Peyer's patch (tissue), 4 donors: ENCODE data around the gene TCP11X2. TPM values are rescaled to one million over a fixed set of nuclear protein-coding genes. Genes with fewer than 3 reads are reported as not detected.
"Not testable (repeated sequence)": the region's sequence is repeated elsewhere in the genome, so short reads cannot be mapped to it uniquely, and the experiment has no call there.

Experiments
- DNase-seq, 3 donors: peaks; one replicate each; pipeline ENCODE4 v3.0.0-alpha.2; 2017 to 2019
- H3K27ac ChIP-seq, 4 donors: fragments of 200-600 bp; sonication (generic); one replicate each; pipeline ENCODE4 v1.5.1; 2016 to 2019
- H3K27me3 ChIP-seq, 2 donors: fragments of 200-600 bp; sonication (generic); one replicate each; pipeline ENCODE4 v1.5.1; 2019
- H3K36me3 ChIP-seq, 3 donors: fragments of 200-600 bp; sonication (generic); one replicate each; pipeline ENCODE4 v1.5.1; 2016 to 2019
- H3K4me1 ChIP-seq, 4 donors: fragments of 200-600 bp; sonication (generic); one replicate each; pipeline ENCODE4 v1.5.1; 2016 to 2019
- H3K4me3 ChIP-seq, 4 donors: fragments of 200-600 bp; sonication (generic); 1 replicate in 3 of 4; 2 replicates in 1 of 4; pipeline ENCODE4 v1.5.1; 2016 to 2019; ENCODE audit warnings: mild to moderate bottlenecking in 1 of 4
- H3K9me3 ChIP-seq, 4 donors: fragments of 200-600 bp; sonication (generic); one replicate each; pipeline ENCODE4 v1.5.1; 2016 to 2019; ENCODE audit warnings: mild to moderate bottlenecking in 1 of 4
- CTCF ChIP-seq, 6 experiments: fragments of 450-650 bp in 4 of 6; fragments of 200-600 bp in 2 of 6; sonication (generic) in 1 of 6; IDR thresholded peaks; one replicate each; pipeline ENCODE4 v1.5.1; 2017 to 2019; ENCODE audit warnings: antibody characterized with exemption in 6 of 6, mild to moderate bottlenecking in 3 of 6, moderate library complexity in 1 of 6
- POLR2A ChIP-seq, 2 donors: fragments of 450-650 bp; IDR thresholded peaks; one replicate each; pipeline ENCODE4 v1.5.1; 2017; ENCODE audit warnings: antibody characterized with exemption in 2 of 2, mild to moderate bottlenecking in 2 of 2, moderate library complexity in 2 of 2
- total RNA-seq, 4 donors: library from RNA; depleted of rRNA; stranded (reverse); fragments of >200 nt; gene quantifications; one replicate each; pipeline ENCODE4 v1.1.0, GENCODE V29; 2016

Gene TCP11X2
- total RNA-seq, result not detected

- H3K27ac ChIP-seq, H3K4me3 ChIP-seq: not testable (repeated sequence)
Observed at GRCh38 chrX:102471762-102472220, at the start of gene TCP11X2. TCP11X2 (minus strand) TSS chrX:102471812.

GRCh38 chrX:102517326-102517725, 45.7 kb upstream of the TCP11X2 start:
- TF ChIP-seq CTCF (IDR thresholded peaks at IDR 0.05), result peak in 1 of 6 experiments; percentile 11
- no peak for TF ChIP-seq POLR2A (IDR thresholded peaks at IDR 0.05)
- H3K27me3 ChIP-seq, result no peaks in the 10 kb centered on the region
- H3K27ac ChIP-seq, result no peak overlapping the region
- DNase-seq, result no peak
- H3K4me1 ChIP-seq, result no peaks in the 10 kb centered on the region
- no peaks in the 10 kb centered on the region for H3K36me3 ChIP-seq
- no peak overlapping the region for H3K4me3 ChIP-seq
- no peaks in the 10 kb centered on the region for H3K9me3 ChIP-seq

More at GRCh38 chrX:102471762-102472220, at the start of gene TCP11X2:
- not testable (repeated sequence) for H3K4me1 ChIP-seq, DNase-seq, H3K36me3 ChIP-seq, H3K27me3 ChIP-seq, H3K9me3 ChIP-seq

- TF ChIP-seq POLR2A (IDR thresholded peaks at IDR 0.05), result no peak
- TF ChIP-seq CTCF (IDR thresholded peaks at IDR 0.05), result no peak
- peak; percentile 34 to 72 (median 66) for DNase-seq
- peak within 1 kb of the TSS in 3 of 4 donors; percentile 33 to 50 (median 45) for H3K4me3 ChIP-seq
- no peaks in the 10 kb centered on the region for H3K4me1 ChIP-seq
- no peaks in the 10 kb centered on the region for H3K36me3 ChIP-seq
- H3K27ac ChIP-seq, result no peak within 1 kb of the TSS
- H3K9me3 ChIP-seq, result no peaks in the 10 kb centered on the region
- no peaks in the 10 kb centered on the region for H3K27me3 ChIP-seq
Observed at GRCh38 chrX:102515975-102516941, 44.6 kb upstream of the TCP11X2 start, which contains the start of gene TMSB15A. TMSB15A (minus strand) TSS chrX:102516739.

- no peak for DNase-seq
- H3K4me3 ChIP-seq, result no peak overlapping the region
- no peak for TF ChIP-seq CTCF (IDR thresholded peaks at IDR 0.05)
- TF ChIP-seq POLR2A (IDR thresholded peaks at IDR 0.05), result no peak
- no peaks in the 10 kb centered on the region for H3K36me3 ChIP-seq
- no peak overlapping the region for H3K27ac ChIP-seq
- no peaks in the 10 kb centered on the region for H3K9me3 ChIP-seq
- no peaks in the 10 kb centered on the region for H3K27me3 ChIP-seq
- no peaks in the 10 kb centered on the region for H3K4me1 ChIP-seq
Observed at GRCh38 chrX:102514536-102514935, 42.9 kb upstream of the TCP11X2 start.

GRCh38 chrX:102498732-102499131, 27.1 kb upstream of the TCP11X2 start:
- H3K36me3 ChIP-seq, result no peaks in the 10 kb centered on the region
- no peaks in the 10 kb centered on the region for H3K4me1 ChIP-seq
- H3K27me3 ChIP-seq, result no peaks in the 10 kb centered on the region
- H3K27ac ChIP-seq, result no peak overlapping the region
- H3K9me3 ChIP-seq, result no peaks in the 10 kb centered on the region
- TF ChIP-seq CTCF (IDR thresholded peaks at IDR 0.05) (no peak), POLR2A (IDR thresholded peaks at IDR 0.05) (no peak)
- no peak for DNase-seq
- no peak overlapping the region for H3K4me3 ChIP-seq

GRCh38 chrX:102491766-102492165, 20.2 kb upstream of the TCP11X2 start:
- H3K9me3 ChIP-seq, result no peaks in the 10 kb centered on the region
- H3K27ac ChIP-seq, result no peak overlapping the region
- H3K27me3 ChIP-seq, result no peaks in the 10 kb centered on the region
- no peak for DNase-seq
- no peaks in the 10 kb centered on the region for H3K36me3 ChIP-seq
- no peaks in the 10 kb centered on the region for H3K4me1 ChIP-seq
- no peak overlapping the region for H3K4me3 ChIP-seq
- no peak for TF ChIP-seq CTCF (IDR thresholded peaks at IDR 0.05)
- TF ChIP-seq POLR2A (IDR thresholded peaks at IDR 0.05), result no peak

GRCh38 chrX:102478765-102479164, 7.2 kb upstream of the TCP11X2 start:
- not testable (repeated sequence) for H3K27me3 ChIP-seq, H3K36me3 ChIP-seq, H3K4me1 ChIP-seq, DNase-seq, H3K27ac ChIP-seq, H3K4me3 ChIP-seq, H3K9me3 ChIP-seq

- H3K27ac ChIP-seq, H3K4me1 ChIP-seq, DNase-seq, H3K9me3 ChIP-seq, H3K4me3 ChIP-seq, H3K27me3 ChIP-seq, H3K36me3 ChIP-seq: not testable (repeated sequence)
Observed at GRCh38 chrX:102470215-102470614, 1.4 kb downstream of the TCP11X2 start.

GRCh38 chrX:102458615-102459014, 13.0 kb downstream of the TCP11X2 start:
- not testable (repeated sequence) for H3K4me3 ChIP-seq, H3K9me3 ChIP-seq, H3K27ac ChIP-seq, DNase-seq, H3K27me3 ChIP-seq, H3K36me3 ChIP-seq, H3K4me1 ChIP-seq
